Retinal pigment epithelial cell (primary cell): ENCODE measurements around the gene PRAC1.

Experiments used
- DNase-seq: peaks from one replicate; pipeline ENCODE4 v3.0.0-alpha.2; 2010; ENCODE audit warnings: low read depth
- H3K4me3 ChIP-seq: 2 replicates; pipeline ENCODE4 v1.5.1; 2011; ENCODE audit warnings: mild to moderate bottlenecking, low read length, control low read depth, moderate library complexity
- TF ChIP-seq, protein P1 (sequence below): conservative IDR thresholded peaks from 2 replicates; pipeline ENCODE4 v1.5.1; 2011; ENCODE audit warnings: low read depth, low read length, control low read depth, inconsistent platforms

PRAC1 gene

DNA sequence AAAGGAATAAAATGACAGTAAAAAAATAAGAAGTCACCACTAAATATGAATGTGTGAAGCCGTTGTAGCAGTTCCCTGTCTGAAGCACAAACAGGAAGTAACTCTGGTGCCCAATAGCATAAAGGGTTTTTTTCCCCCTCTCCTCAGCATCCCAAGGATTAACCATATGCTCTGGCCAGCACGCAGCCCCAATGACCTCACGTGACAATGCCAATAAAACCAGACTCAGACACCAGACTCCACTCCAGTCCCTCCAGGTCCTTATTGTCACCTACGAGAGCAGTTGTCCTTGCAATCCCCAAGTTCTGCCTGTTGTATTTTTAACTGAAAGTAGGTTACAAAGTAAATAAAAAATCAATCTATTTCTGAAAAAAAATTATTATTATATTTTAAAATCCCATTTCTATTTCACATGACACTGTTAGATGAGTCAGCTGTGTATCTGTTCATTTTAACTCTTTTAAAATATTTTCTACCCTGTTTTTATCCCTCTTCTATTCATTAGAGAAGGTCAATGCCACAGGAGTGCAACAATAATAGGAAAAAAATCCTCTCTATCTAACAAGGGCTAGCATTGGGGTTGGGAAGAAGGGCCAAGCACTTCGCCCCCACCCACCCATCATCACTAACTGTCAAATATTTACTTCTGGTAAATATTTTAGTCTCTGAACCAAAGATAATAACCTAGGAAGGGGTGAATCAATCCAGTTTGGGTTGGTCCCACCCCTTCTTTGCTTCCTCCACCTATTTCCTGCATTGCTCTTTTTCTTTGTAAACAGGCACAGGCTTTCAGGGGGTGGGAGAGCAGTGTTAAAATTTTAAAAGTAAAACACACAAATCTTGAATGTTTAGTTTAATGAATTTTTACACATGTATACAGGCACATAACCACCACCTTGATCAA, 6.6 kb downstream of the PRAC1 start:
- H3K4me3 ChIP-seq: no peak overlapping the region
- TF ChIP-seq, protein P1, sequence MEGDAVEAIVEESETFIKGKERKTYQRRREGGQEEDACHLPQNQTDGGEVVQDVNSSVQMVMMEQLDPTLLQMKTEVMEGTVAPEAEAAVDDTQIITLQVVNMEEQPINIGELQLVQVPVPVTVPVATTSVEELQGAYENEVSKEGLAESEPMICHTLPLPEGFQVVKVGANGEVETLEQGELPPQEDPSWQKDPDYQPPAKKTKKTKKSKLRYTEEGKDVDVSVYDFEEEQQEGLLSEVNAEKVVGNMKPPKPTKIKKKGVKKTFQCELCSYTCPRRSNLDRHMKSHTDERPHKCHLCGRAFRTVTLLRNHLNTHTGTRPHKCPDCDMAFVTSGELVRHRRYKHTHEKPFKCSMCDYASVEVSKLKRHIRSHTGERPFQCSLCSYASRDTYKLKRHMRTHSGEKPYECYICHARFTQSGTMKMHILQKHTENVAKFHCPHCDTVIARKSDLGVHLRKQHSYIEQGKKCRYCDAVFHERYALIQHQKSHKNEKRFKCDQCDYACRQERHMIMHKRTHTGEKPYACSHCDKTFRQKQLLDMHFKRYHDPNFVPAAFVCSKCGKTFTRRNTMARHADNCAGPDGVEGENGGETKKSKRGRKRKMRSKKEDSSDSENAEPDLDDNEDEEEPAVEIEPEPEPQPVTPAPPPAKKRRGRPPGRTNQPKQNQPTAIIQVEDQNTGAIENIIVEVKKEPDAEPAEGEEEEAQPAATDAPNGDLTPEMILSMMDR: no peak
- DNase-seq: no peak

DNA sequence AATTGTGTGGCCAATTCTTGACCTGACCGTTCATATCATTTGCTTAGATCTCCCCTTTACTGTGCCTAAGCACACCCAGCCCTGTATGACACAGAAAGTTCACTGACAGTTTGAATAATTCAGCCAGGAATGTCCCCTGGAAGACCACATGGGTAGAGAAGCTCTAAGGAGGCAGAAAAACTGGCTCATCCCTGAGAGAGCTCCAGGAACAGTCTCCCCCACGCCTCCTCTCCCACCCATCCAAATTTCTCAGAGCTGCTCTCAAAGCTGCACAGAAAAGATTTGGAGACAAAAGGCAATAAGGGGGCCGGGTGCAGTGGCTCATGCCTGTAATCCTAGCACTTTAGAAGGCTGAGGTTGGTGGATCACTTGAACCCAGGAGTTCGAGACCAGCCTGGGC, 11.2 kb downstream of the PRAC1 start:
- no peak overlapping the region for H3K4me3 ChIP-seq
- DNase-seq: no peak
- TF ChIP-seq, protein P1: no peak

DNA sequence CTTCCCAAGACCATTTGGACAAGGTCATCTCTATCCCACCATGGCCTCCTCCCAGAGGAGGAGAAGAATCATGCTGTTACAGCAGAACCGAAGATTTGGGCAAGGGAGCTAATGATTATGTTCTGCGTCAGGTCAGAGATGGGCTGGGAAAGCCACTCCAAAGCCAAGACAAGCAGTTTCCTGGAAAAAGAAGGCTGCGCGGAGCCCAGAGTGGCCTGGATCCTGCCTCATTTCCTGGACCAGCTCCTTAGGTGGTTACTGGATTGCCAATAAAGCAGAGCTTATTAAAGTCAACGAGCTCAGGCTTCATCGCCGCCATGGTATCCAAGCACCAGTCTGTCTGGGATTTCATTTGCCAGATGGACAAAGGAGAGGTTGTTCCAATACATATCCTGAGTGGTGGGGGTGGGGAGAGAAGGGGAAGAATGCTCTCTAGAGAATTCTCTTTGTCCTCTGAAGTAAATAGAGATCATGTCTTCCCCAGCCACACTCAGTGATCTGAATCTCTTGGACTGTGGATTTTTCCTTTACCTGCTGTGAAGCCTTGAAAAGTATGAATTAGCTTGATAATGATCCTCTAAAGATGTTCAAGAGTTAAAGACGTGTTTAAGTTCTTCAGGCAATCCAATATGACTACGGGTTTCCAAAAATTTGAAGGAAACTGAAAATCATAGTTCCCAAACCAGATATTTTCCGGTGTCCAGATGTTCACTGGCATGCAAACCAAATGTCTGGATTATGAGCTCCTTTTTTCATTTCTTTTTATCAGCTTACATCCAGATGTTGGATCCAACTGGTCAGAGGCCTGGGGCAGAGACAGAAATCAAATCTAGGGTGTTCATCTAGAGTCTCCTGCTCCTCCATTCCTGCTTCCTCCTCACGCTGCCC, 17.7 kb downstream of the PRAC1 start:
- TF ChIP-seq, protein P1: no peak
- no peak for DNase-seq
- H3K4me3 ChIP-seq: no peak overlapping the region

DNA sequence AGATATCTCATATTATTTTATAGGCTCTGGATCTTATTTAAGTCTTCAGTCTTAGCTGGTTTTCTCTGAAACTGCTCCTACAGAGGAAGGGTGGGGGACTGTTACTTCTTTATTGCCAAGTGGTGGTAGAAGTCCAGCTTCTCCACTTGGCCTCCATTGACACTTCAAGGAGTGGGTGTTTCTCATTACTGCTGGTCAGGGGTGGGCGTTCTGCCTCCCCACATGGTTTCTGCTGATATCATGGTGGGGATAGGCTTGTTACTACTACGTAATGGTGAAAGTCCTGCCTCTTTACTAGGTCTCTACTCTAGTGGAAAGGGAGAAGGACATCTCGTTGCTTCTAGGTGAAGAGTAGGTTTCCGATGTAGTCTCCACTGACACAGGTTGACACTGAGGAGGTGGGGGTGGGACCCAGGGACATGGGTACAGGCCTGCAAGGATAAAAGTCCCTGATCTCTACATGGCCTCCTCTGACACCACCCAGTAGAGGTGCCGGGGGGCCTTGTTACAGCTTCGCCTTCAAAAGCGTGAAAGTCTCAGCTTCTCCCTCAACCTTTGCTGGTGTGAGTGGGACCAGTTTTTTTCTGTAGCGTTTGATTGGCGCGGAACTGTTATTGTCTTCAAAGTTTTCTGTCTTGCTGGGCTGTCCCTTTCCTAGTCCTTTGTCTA, 20.3 kb downstream of the PRAC1 start:
- TF ChIP-seq, protein P1: no peak
- no peak for DNase-seq
- no peak overlapping the region for H3K4me3 ChIP-seq

DNA sequence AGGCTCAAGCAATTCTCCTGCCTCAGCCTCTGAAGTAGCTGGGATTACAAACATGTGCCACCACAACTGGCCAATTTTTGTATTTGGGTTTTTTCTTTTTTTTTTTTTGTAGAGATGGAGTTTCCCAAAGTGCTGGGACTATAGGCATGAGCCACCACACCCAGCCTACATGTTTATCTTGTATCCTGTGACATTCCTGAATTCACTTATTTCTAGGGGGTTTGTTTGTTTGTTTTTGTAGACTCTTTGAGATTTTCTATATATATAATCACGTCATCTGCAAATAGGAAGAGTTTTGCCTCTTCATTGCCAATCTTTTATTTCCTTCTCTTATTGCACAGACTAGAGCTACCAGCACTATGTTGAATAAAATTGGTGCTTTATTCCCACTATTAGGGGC, 29.1 kb downstream of the PRAC1 start:
- TF ChIP-seq, protein P1: no peak
- no peak for DNase-seq
- no peak overlapping the region for H3K4me3 ChIP-seq

DNA sequence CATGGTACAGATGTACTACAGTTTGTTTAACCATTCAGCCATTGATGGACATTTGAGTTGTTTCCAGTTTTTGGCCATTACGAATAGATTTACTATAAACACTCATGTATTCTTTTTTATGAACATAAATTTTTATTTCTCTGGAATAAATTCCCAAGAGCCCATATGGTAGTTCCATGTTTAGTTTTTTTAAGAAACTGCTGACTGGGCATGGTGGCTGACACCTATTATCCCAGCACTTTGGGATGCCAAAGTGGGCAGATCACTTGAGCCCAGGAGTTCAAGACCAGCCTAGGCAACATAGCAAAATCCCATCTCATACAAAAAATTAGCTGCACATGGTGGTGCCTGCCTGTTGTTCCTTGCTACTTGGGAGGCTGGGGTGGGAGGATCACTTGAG, 30.3 kb downstream of the PRAC1 start:
- TF ChIP-seq, protein P1: no peak
- no peak for DNase-seq
- no peak overlapping the region for H3K4me3 ChIP-seq
